GM23338 (cell line): Measurements from ENCODE around the gene SNX5.

Experiments
- CREB1 ChIP-seq: fragments of 250-450 bp; sonication (Bioruptor Pico); IDR thresholded peaks from 2 replicates; pipeline ENCODE4 v1.5.0; 2020; ENCODE audit warnings: low read depth, mild to moderate bottlenecking, moderate library complexity
- CTCF ChIP-seq, 2 experiments: fragments of 200-600 bp in 1 of 2; sonication (generic) in 1 of 2; conservative IDR thresholded peaks; 2 replicates each; pipeline versions ENCODE4 v1.5.1 to v1.6.1; 2016 to 2017; ENCODE audit warnings: antibody characterized with exemption in 2 of 2, low read depth in 2 of 2, mild to moderate bottlenecking in 2 of 2, moderate library complexity in 1 of 2
- ETS1 ChIP-seq: IDR thresholded peaks from 2 replicates; pipeline ENCODE4 v1.6.1; 2016; ENCODE audit warnings: antibody characterized with exemption
- EZH2 ChIP-seq: fragments of 200-600 bp; sonication (generic); IDR thresholded peaks from one replicate; pipeline ENCODE4 v1.8.0; 2017; ENCODE audit warnings: antibody characterized with exemption, mild to moderate bottlenecking, low read depth; ENCODE audit not compliant: unreplicated experiment
- EZH2phosphoT487 ChIP-seq: fragments of 200-600 bp; sonication (generic); IDR thresholded peaks from one replicate; pipeline ENCODE4 v1.8.1; 2018; ENCODE audit warnings: antibody characterized with exemption; ENCODE audit not compliant: unreplicated experiment
- JUNB ChIP-seq: IDR thresholded peaks from one replicate; pipeline ENCODE4 v1.6.1; 2016; ENCODE audit warnings: antibody characterized with exemption; ENCODE audit not compliant: unreplicated experiment
- POLR2AphosphoS5 ChIP-seq: IDR thresholded peaks from 2 replicates; pipeline ENCODE4 v1.6.1; 2016; ENCODE audit warnings: antibody characterized with exemption, low read depth
- REST ChIP-seq: IDR thresholded peaks from one replicate; pipeline ENCODE4 v1.6.1; 2018; ENCODE audit warnings: antibody characterized with exemption; ENCODE audit not compliant: unreplicated experiment
- STAT1 ChIP-seq: IDR thresholded peaks from one replicate; pipeline ENCODE4 v1.6.1; 2016; ENCODE audit warnings: antibody characterized with exemption; ENCODE audit not compliant: unreplicated experiment

DNA sequence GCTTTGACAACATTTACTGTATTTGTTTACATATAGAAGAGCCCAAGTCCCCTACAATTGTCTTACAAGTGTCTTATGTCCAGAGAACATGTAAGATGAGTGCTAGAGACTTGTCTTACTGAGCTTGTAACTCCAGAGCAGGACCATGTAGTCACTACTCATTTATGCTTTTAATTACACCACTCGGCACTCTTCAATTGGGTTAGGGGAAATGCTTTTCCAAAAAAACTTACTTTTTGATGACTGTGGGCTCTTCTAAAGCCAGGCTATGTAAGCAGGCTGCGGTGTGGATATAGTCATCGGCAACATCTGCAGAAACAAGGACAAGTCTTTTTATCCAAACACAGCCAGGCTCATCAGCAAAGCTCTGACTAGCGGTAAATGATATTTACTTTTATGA, 18.7 kb downstream of the SNX5 start:
- no peak for TF ChIP-seq EZH2
- TF ChIP-seq CTCF (conservative IDR thresholded peaks at IDR 0.05; ENCODE audit: low read depth in 2 of 2) = no peak
- no peak for TF ChIP-seq STAT1
- no peak for TF ChIP-seq POLR2AphosphoS5
- no peak for TF ChIP-seq JUNB
- no peak for TF ChIP-seq ETS1
- TF ChIP-seq EZH2phosphoT487 = no peak
- no peak for TF ChIP-seq CREB1 (CRISPR knock-in tag)
- no peak for TF ChIP-seq REST
